BLaER1 treated with 17β-estradiol and CSF1 and Interleukin-3, amounts not matched to agents 10 nM and 100 nM (cell line): ENCODE measurements around the gene GCNT4.
A peak's percentile ranks its signal among the peaks of the same experiment; 100 is the strongest.

Source experiments
- H3K27ac ChIP-seq, 11 experiments: shearing (Covaris generic); formaldehyde crosslinking; 2 replicates each; pipeline ENCODE4 v1.8.1; 2022
- H3K27me3 ChIP-seq, 11 experiments: shearing (Covaris generic); formaldehyde crosslinking; 2 replicates each; pipeline ENCODE4 v1.8.1; 2022
- H3K36me3 ChIP-seq, 11 experiments: shearing (Covaris generic); formaldehyde crosslinking; 2 replicates each; pipeline ENCODE4 v1.8.1; 2022
- H3K4me1 ChIP-seq, 10 experiments: shearing (Covaris generic); formaldehyde crosslinking; 2 replicates each; pipeline ENCODE4 v1.8.1; 2022
- H3K4me2 ChIP-seq, 11 experiments: shearing (Covaris generic); formaldehyde crosslinking; 2 replicates each; pipeline ENCODE4 v1.8.1; 2022
- H3K4me3 ChIP-seq, 10 experiments: shearing (Covaris generic); formaldehyde crosslinking; 2 replicates each; pipeline ENCODE4 v1.8.1; 2022
- H3K9ac ChIP-seq, 11 experiments: shearing (Covaris generic); formaldehyde crosslinking; 2 replicates each; pipeline ENCODE4 v1.8.1; 2022
- H3K9me3 ChIP-seq, 11 experiments: shearing (Covaris generic); formaldehyde crosslinking; replicated peaks in 1 of 11; 2 replicates each; pipeline ENCODE4 v1.8.1; 2022
- H4K20me1 ChIP-seq, 11 experiments: shearing (Covaris generic); formaldehyde crosslinking; 2 replicates each; pipeline ENCODE4 v1.8.1; 2022
- Cebpa-rat ChIP-seq, 11 experiments: shearing (Covaris generic); IDR thresholded peaks; 2 replicates each; pipeline ENCODE4 v1.8.1; 2022

Gene GCNT4

DNA sequence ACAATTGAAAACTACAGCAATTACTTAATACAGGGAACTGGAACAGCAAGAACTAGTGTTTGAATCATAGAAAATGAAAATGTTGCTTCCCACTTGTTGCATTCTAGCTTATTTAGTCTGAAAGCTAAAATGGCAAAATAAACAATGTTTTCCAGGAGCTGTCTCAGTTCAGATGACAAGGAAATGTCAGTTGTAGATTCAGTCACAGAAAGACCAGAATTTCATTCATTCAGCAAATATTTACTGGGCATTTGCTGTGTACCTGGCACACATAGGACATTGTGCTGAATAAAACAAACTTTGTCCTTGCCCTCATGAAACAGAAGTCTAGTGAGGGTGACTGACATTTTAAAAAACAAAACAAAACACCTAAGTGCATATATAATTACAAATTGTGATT, 41.5 kb downstream of the GCNT4 start:
- Histone ChIP-seq H3K9me3 (peaks cover 11 to 23% (median 13%) of the 10 kb centered on the region in 11 experiments), H3K9ac (no peak overlapping the region), H3K27ac (no peak overlapping the region), H3K4me1 (peaks cover 0 to 9% (median 7%) of the 10 kb centered on the region in 10 experiments; a peak in 12 of 20 replicates), H3K4me2 (no peak overlapping the region), H4K20me1 (no peaks in the 10 kb centered on the region), H3K36me3 (no peaks in the 10 kb centered on the region), H3K27me3 (no peaks in the 10 kb centered on the region), H3K4me3 (no peak overlapping the region)
- TF ChIP-seq Cebpa-rat (IDR thresholded peaks at IDR 0.05) = no peak

DNA sequence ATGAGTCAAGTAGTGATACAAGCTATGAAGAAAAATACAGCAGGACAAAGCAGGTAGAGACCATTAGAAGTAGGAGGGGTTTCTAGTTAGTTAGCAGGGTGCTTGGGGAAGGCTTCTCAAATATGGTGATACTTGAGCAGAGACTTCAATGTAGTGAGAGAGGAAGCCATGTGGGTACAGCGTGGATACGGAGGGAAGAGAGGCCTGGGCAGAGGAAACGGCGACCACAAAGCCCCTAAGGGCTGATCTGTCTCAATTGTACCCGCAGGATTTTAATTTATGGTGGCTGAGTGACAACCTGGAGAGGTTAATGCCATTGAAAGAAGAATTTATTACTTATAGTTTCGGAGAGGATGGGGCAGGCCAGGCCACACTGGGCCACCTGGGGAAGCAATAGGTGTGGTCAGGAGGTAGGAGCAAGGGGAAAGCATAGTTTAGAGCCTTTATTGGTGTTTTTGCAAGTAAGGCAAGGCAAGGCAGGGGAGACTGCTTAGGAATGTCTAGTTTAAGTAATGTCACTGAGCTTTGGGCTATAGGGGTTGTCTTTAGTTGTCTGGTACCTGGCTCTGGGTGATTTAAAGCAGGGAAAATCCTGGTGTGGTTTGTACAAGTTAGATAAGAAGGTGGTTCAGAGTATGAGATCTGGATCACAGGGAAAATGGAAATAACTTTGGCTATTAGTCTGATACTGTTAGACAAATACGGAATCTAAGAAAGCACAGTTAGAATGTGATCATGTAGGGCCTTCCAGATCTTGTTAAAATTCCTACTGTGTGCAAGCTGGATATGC, 42.6 kb downstream of the GCNT4 start:
- no peak overlapping the region for H3K9ac ChIP-seq

GRCh38 chr5:75006865-75007822, 45.2 kb downstream of the GCNT4 start:
- Histone ChIP-seq H3K4me2 (no peak overlapping the region), H3K9ac (no peak overlapping the region), H3K36me3 (no peaks in the 10 kb centered on the region), H4K20me1 (no peaks in the 10 kb centered on the region), H3K4me1 (peaks cover 0 to 9% (median 7%) of the 10 kb centered on the region in 10 experiments; a peak in 12 of 20 replicates), H3K4me3 (no peak overlapping the region), H3K27ac (no peak overlapping the region), H3K27me3 (no peaks in the 10 kb centered on the region), H3K9me3 (peaks cover 25 to 41% (median 33%) of the 10 kb centered on the region in 11 experiments)
- no peak for TF ChIP-seq Cebpa-rat (IDR thresholded peaks at IDR 0.05)

More for the DNA sequence above, 42.6 kb downstream of the GCNT4 start:
- H3K4me2 ChIP-seq = peak overlapping the region in 8 of 11 experiments; percentile 10 to 60 (median 42); a peak in 17 of 22 replicates
- H3K4me3 ChIP-seq = no peak overlapping the region
- H3K36me3 ChIP-seq = no peaks in the 10 kb centered on the region
- peaks cover 20 to 33% (median 23%) of the 10 kb centered on the region in 11 experiments for H3K9me3 ChIP-seq
- TF ChIP-seq Cebpa-rat (IDR thresholded peaks at IDR 0.05) = no peak
- H4K20me1 ChIP-seq = no peaks in the 10 kb centered on the region
- no peak overlapping the region for H3K27ac ChIP-seq
- H3K4me1 ChIP-seq = peaks cover 0 to 9% (median 7%) of the 10 kb centered on the region in 10 experiments; a peak in 12 of 20 replicates
- no peaks in the 10 kb centered on the region for H3K27me3 ChIP-seq

DNA sequence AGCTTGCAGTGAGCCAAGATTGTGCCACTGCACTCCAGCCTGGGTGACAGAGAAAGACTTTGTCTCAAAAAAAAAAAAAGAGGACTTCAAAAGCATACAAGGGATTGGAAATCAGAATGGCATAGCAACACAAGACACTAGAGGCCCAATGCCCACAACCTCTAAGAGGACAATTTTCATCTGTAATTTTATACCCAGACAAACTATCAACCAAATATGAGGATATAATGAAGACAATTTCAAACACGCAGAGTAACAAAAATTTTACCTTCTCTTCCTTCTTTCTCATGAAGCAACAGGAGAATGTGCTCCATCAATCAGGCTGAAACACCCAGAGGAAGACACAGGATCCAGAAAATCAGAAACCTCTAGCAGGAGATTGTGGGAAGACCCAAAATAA, 46.8 kb downstream of the GCNT4 start:
- H3K27ac ChIP-seq = no peak overlapping the region
- H4K20me1 ChIP-seq = no peaks in the 10 kb centered on the region
- peaks cover 25 to 41% (median 33%) of the 10 kb centered on the region in 11 experiments for H3K9me3 ChIP-seq
- no peak overlapping the region for H3K9ac ChIP-seq
- peaks cover 0 to 9% (median 7%) of the 10 kb centered on the region in 10 experiments; a peak in 12 of 20 replicates for H3K4me1 ChIP-seq
- no peak overlapping the region for H3K4me3 ChIP-seq
- no peak overlapping the region for H3K4me2 ChIP-seq
- no peaks in the 10 kb centered on the region for H3K36me3 ChIP-seq
- no peak for TF ChIP-seq Cebpa-rat (IDR thresholded peaks at IDR 0.05)
- no peaks in the 10 kb centered on the region for H3K27me3 ChIP-seq
